GM12874 (cell line): ENCODE data around the gene SEC24B.

Experiments
- TF ChIP-seq, protein P1 (sequence below): IDR thresholded peaks from 2 replicates; pipeline ENCODE4 v1.5.1; 2011; ENCODE audit warnings: low read depth, mild to moderate bottlenecking, control low read depth, low read length, moderate library complexity; ENCODE audit not compliant: insufficient read depth

SEC24B gene

DNA sequence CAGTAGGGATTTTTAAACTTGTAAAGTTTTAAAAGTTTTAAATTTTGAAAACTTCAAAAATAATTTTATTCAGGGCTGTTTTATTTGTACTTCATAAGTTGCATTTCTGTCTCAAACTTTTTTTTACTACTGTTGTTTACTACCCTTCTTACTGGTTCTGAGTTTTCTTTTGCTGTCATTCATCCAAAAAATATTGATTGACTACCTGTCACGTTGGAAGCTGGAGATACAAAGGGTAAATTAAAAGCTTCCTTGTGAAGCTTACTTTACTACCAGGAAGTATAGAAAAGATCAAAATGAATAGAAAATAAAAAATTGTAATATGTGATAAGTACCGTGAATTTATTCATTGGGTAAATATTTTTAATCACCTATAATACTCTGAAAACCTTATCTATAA lies 77.1 kb downstream of the SEC24B start:
- TF ChIP-seq, protein P1, sequence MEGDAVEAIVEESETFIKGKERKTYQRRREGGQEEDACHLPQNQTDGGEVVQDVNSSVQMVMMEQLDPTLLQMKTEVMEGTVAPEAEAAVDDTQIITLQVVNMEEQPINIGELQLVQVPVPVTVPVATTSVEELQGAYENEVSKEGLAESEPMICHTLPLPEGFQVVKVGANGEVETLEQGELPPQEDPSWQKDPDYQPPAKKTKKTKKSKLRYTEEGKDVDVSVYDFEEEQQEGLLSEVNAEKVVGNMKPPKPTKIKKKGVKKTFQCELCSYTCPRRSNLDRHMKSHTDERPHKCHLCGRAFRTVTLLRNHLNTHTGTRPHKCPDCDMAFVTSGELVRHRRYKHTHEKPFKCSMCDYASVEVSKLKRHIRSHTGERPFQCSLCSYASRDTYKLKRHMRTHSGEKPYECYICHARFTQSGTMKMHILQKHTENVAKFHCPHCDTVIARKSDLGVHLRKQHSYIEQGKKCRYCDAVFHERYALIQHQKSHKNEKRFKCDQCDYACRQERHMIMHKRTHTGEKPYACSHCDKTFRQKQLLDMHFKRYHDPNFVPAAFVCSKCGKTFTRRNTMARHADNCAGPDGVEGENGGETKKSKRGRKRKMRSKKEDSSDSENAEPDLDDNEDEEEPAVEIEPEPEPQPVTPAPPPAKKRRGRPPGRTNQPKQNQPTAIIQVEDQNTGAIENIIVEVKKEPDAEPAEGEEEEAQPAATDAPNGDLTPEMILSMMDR = no peak

DNA sequence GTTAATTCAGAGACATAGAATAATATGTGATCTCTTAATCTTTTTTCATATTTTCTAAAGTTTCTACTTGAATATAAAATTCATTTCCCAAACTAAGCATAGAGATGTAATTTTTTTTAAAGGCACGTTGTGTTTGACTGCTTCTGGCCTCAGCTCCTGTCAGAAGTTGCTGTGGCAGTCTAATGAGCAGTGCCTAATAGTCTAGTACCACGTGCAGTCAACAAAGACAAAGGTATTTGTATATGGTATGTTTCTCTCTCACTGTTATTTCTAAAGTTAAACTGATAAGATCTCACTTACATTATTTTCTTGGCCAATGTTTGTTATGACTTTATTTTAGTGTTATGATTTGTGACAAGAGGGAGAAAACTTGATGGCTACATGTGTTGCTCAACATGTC lies 77.8 kb downstream of the SEC24B start:
- TF ChIP-seq, protein P1 = no peak

DNA sequence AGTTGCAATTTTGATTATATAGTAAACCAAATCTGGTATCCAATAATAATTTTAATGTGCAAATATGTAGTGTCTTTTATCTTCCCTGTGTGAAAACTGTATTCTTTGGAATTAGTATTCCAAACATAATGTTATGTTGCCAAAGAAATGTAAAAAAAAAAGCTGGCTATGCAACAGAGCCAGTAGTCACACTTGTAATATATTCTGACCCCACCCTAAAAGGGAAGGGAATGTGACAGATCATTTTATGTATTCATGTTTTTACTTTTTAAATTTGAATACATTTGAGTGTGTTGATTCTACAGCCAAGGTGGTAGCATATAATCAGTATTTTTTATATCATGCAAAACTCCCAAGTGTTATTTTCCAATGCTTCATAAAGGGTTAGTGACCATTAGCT lies 98.6 kb downstream of the SEC24B start:
- TF ChIP-seq, protein P1 = no peak

DNA sequence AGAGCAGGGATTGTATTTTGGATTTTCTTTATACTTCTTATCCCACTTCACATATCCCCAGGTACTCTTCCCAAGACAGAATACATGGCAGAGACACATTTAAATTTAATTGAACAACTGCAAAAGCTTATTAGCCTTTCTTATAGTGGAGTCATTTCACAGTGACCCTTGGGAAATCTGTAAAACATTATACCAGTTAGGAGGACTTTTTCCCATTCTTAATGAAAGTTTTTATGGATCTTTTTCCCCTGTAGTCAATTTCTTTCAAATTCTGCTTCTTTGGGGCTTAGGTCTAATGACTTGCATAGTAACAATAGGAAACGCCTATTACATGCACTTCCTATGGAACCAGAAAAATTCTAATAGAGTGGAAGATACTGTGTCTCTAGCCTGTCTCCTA lies 111.8 kb downstream of the SEC24B start:
- TF ChIP-seq, protein P1 = no peak

DNA sequence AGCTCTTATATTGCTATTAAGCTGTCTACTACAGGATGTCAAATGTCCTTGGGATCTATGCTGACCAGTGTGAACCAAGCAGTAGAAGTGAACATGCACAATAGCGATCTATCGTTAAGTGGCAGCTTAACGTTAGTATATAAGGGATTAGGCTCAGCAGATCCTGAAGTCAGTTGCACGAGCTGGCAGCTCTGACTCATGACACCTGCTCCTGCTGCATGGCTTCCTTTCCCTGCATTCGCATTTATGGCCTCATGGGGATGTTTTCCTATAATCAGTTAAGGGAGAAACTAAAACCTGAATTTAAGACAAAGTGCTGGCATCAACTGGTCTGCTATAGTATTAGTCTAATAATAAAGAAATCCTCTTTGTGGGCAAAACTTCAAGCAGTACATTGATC lies 113.8 kb downstream of the SEC24B start:
- TF ChIP-seq, protein P1 = no peak

DNA sequence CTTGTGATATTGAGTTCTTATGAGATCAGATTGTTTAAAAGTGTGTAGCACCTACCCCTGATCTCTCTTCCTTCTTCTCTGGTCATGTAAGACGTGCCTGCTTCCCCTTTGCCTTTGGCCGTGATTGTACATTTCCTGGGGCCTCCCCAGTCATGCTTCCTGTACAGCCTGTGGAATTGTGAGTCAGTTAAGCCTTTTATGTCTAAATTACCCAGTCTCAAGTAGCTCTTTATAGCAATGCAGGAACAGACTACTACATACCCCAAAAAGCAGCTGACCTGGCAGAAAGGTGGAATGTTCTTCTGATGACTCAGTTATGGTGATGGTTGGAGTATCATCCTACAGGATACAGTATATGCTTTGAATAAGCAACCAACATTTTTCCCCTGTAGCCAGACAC lies 115.0 kb downstream of the SEC24B start:
- TF ChIP-seq, protein P1 = no peak

DNA sequence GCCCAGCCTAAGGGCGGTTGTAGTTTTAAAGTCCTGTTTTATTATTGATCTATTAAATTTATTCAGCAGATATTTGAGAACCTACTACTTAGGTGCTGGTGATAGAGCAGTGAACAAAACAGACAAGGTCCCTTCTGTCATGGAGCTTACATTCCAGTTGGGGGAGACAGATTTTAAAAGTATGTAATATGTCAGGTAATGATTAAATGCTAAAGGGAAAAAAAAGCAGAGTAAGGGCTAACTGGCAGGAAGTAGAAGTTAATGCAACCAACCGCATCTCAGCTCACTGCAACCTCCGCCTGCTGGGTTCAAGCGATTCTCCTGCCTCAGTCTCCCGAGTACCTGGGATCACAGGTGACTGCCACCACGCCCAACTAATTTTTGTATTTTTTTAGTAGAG lies 118.6 kb downstream of the SEC24B start:
- TF ChIP-seq, protein P1 = no peak

DNA sequence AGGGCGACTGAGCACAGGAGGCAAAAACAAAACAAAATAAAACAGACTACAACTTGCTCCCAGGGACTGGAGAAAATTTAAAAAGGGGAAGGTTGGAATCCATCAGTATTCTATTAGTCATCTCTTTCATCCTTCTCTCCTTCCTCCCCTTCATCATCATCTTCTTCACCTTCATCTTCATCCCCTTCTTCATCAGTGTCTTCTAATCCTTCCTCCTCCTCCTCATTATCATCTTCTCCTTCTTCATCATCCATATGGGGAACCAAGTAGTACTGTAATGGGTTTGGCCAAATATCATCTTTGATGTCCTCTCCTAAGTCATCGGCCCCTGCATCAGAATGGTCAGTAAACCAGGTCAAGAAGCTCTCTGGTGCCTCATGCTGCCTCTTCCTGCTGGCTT lies 119.5 kb downstream of the SEC24B start:
- TF ChIP-seq, protein P1 = no peak
